ENCODE measurements around the gene HOXB2. TPM values are rescaled to one million over a fixed set of nuclear protein-coding genes. Genes with fewer than 3 reads are reported as not detected.
A peak's percentile ranks its signal among the peaks of the same experiment; 100 is the strongest.

The HOXB2 gene
- total RNA-seq, 1 experiment from 2014 or later, result 3.0 TPM

- Mint-ChIP-seq H3K4me3 (ENCODE audit: unreplicated experiment) (no peak overlapping the region), H3K27me3 (ENCODE audit: insufficient read depth, unreplicated experiment) (no peaks in the 10 kb centered on the region), H3K27ac (ENCODE audit: low read depth, unreplicated experiment) (no peak overlapping the region), H3K4me1 (ENCODE audit: insufficient read depth, unreplicated experiment) (peaks cover 6% of the 10 kb centered on the region), H3K36me3 (ENCODE audit: insufficient read depth, unreplicated experiment) (no peaks in the 10 kb centered on the region), H3K9me3 (ENCODE audit: unreplicated experiment) (no peaks in the 10 kb centered on the region)
- POLR2A ChIA-PET, result no interaction called here
- TF ChIP-seq CTCF (IDR thresholded peaks at IDR 0.05; ENCODE audit: unreplicated experiment), result no peak
- intact Hi-C loops (cut with micrococcal nuclease), result no loop called here
- CTCF ChIA-PET, result interaction anchor here (0.6 to 1.8 kb wide), 5 partner anchors 24 to 604 kb away, joined by 3 to 5 read pairs (median 3); partner anchors contain the start of gene HOXB5
- no TSS peak for BruUV-seq (replicated peaks)
- DNase-seq (ENCODE audit: unreplicated experiment), result no peak
Measured at GRCh38 chr17:48499248-48499647, 45.7 kb downstream of the HOXB2 start.

- Mint-ChIP-seq H3K4me1 (ENCODE audit: insufficient read depth, unreplicated experiment) (peaks cover 9% of the 10 kb centered on the region), H3K27ac (ENCODE audit: low read depth, unreplicated experiment) (no peak overlapping the region), H3K36me3 (ENCODE audit: insufficient read depth, unreplicated experiment) (no peaks in the 10 kb centered on the region), H3K27me3 (ENCODE audit: insufficient read depth, unreplicated experiment) (no peaks in the 10 kb centered on the region), H3K9me3 (ENCODE audit: unreplicated experiment) (no peaks in the 10 kb centered on the region), H3K4me3 (ENCODE audit: unreplicated experiment) (no peak overlapping the region)
- BruUV-seq (replicated peaks), result no TSS peak
- intact Hi-C loops (cut with micrococcal nuclease), result no loop called here
- ChIA-PET CTCF (interaction anchor here (0.6 to 0.7 kb wide), 2 partner anchors 23 to 604 kb away, joined by 3 to 4 read pairs; no protein-coding TSS in a partner anchor), POLR2A (no interaction called here)
- no peak for TF ChIP-seq CTCF (IDR thresholded peaks at IDR 0.05; ENCODE audit: unreplicated experiment)
- no peak for DNase-seq (ENCODE audit: unreplicated experiment)
Measured at GRCh38 chr17:48498164-48498850, 46.6 kb downstream of the HOXB2 start.

- POLR2A ChIA-PET, result no interaction called here
- Mint-ChIP-seq H3K4me1 (ENCODE audit: insufficient read depth, unreplicated experiment) (peaks cover 9% of the 10 kb centered on the region), H3K36me3 (ENCODE audit: insufficient read depth, unreplicated experiment) (no peaks in the 10 kb centered on the region), H3K27me3 (ENCODE audit: insufficient read depth, unreplicated experiment) (no peaks in the 10 kb centered on the region), H3K4me3 (ENCODE audit: unreplicated experiment) (no peak overlapping the region), H3K27ac (ENCODE audit: low read depth, unreplicated experiment) (no peak overlapping the region), H3K9me3 (ENCODE audit: unreplicated experiment) (no peaks in the 10 kb centered on the region)
- no peak for TF ChIP-seq CTCF (IDR thresholded peaks at IDR 0.05; ENCODE audit: unreplicated experiment)
- CTCF ChIA-PET, result interaction anchor here (0.5 to 1.0 kb wide), 7 partner anchors 10 to 417 kb away, joined by 3 to 5 read pairs (median 3); no protein-coding TSS in a partner anchor
- no TSS peak for BruUV-seq (replicated peaks)
- no peak for DNase-seq (ENCODE audit: unreplicated experiment)
- intact Hi-C loops (cut with micrococcal nuclease), result no loop called here
Measured at GRCh38 chr17:48497103-48497502, 47.8 kb downstream of the HOXB2 start.

GRCh38 chr17:48494335-48494734, 50.6 kb downstream of the HOXB2 start:
- intact Hi-C loops (cut with micrococcal nuclease), result no loop called here
- CTCF ChIA-PET, result interaction anchor here (1.3 to 3.4 kb wide), 2 partner anchors 98 to 159 kb away, joined by 3 to 14 read pairs; partner anchors contain the start of gene HOXB5
- peaks cover 9% of the 10 kb centered on the region for H3K4me1 Mint-ChIP-seq (ENCODE audit: insufficient read depth, unreplicated experiment)
- DNase-seq (ENCODE audit: unreplicated experiment), result peak; percentile 51
- BruUV-seq (replicated peaks), result no TSS peak
- H3K27me3 Mint-ChIP-seq (ENCODE audit: insufficient read depth, unreplicated experiment), result no peaks in the 10 kb centered on the region
- no peak for TF ChIP-seq CTCF (IDR thresholded peaks at IDR 0.05; ENCODE audit: unreplicated experiment)
- H3K36me3 Mint-ChIP-seq (ENCODE audit: insufficient read depth, unreplicated experiment), result no peaks in the 10 kb centered on the region
- no peak overlapping the region for H3K4me3 Mint-ChIP-seq (ENCODE audit: unreplicated experiment)
- no peak overlapping the region for H3K27ac Mint-ChIP-seq (ENCODE audit: low read depth, unreplicated experiment)
- H3K9me3 Mint-ChIP-seq (ENCODE audit: unreplicated experiment), result no peaks in the 10 kb centered on the region
- POLR2A ChIA-PET, result interaction anchor here (0.9 kb wide), 1 partner anchor 50 kb away, joined by 4 read pairs; no protein-coding TSS in a partner anchor

Other genes starting within 250 kb of the HOXB2 start
- not detected in 2 replicates for gene SKAP1, start 114.9 kb downstream of the HOXB2 start, total RNA-seq (2022)
- gene HOXB1, start 14.1 kb downstream of the HOXB2 start, total RNA-seq (2022), result not detected in 2 replicates
- gene HOXB4, start 33.2 kb upstream of the HOXB2 start, total RNA-seq (2022), result 0.21 and 0.44 TPM in 2 replicates
- gene HOXB3, start 45.1 kb upstream of the HOXB2 start, total RNA-seq (2022), result 0.79 and 0.88 TPM in 2 replicates
- gene HOXB5, start 48.7 kb upstream of the HOXB2 start, total RNA-seq (2022), result not detected in 2 replicates
- gene HOXB6, start 59.9 kb upstream of the HOXB2 start, total RNA-seq (2022), result 0.37 TPM in 1 of 2 replicates, not detected in the other
- gene HOXB7, start 65.9 kb upstream of the HOXB2 start, total RNA-seq (2022), result not detected in 2 replicates
- not detected in 2 replicates for gene HOXB8, start 70.2 kb upstream of the HOXB2 start, total RNA-seq (2022)
- 1.4 and 2.5 TPM in 2 replicates for gene HOXB9, start 81.2 kb upstream of the HOXB2 start, total RNA-seq (2022)
- not detected in 2 replicates for gene PRAC1, start 177.4 kb upstream of the HOXB2 start, total RNA-seq (2022)
- gene PRAC2, start 178.1 kb upstream of the HOXB2 start, total RNA-seq (2022), result not detected in 2 replicates
- gene HOXB13, start 183.6 kb upstream of the HOXB2 start, total RNA-seq (2022), result not detected in 2 replicates

All from MCF 10A (cell line).